ENCODE measurements around the gene PHKG1. TPM values are rescaled to one million over a fixed set of nuclear protein-coding genes. Genes with fewer than 3 reads are reported as not detected.
A peak's percentile ranks its signal among the peaks of the same experiment; 100 is the strongest.
"Not testable (repeated sequence)": the region's sequence is repeated elsewhere in the genome, so short reads cannot be mapped to it uniquely, and the experiment has no call there.

The PHKG1 gene
- total RNA-seq = under 1 TPM; 0.46 TPM
- polyA plus RNA-seq (2013, experiment 1 of 2) = 0.36 TPM
- 1.5 TPM for polyA plus RNA-seq (2013, experiment 2 of 2)
- long read RNA-seq, experiment 1 = 0 reads
- long read RNA-seq, experiment 2 = 0 reads
- long read RNA-seq, experiment 3, partial matches to known transcripts = 0 of 1 reads
- long read RNA-seq, experiment 3, other reads (novel, unspliced or antisense) = 1 of 1 reads
- long read RNA-seq, experiment 4 = 0 reads

GRCh38 chr7:56092789-56093531 lies at the start of gene PHKG1:
Gene PHKG1 (minus strand): TSS chr7:56092952. CDS start chr7:56088941, 4,011 bp downstream.
- peak; percentile 63 for TF ChIP-seq CTCF (conservative IDR thresholded peaks at IDR 0.05)
- Mint-ChIP-seq H3K27ac (no peak within 1 kb of the TSS), H3K4me1 (no peaks in the 10 kb centered on the region), H3K9me3 (peaks cover 22% of the 10 kb centered on the region), H3K4me3 (no peak within 1 kb of the TSS), H3K36me3 (ENCODE audit: low read depth) (peaks cover 7% of the 10 kb centered on the region), H3K27me3 (ENCODE audit: insufficient read depth) (no peaks in the 10 kb centered on the region)
- H3K36me3 ChIP-seq (ENCODE audit: control insufficient read depth, insufficient read depth, low read length) = no peaks in the 10 kb centered on the region
- H3K9me3 ChIP-seq (ENCODE audit: control insufficient read depth, low read length) = no peaks in the 10 kb centered on the region
- H3K4me3 ChIP-seq (ENCODE audit: low read length) = no peak within 1 kb of the TSS
- WGBS, 2 experiments (ENCODE audit: insufficient coverage in 1 of 2, insufficient read length in 1 of 2) = 86 to 92% methylated on average over 14 to 19 of the region's 19 CpGs
- H3K9ac ChIP-seq (ENCODE audit: extremely low read depth, low read length, poor library complexity, severe bottlenecking) = no peak within 1 kb of the TSS
- no peak within 1 kb of the TSS for H3K27ac ChIP-seq (ENCODE audit: low read depth, low read length)
- no peaks in the 10 kb centered on the region for H3K4me1 ChIP-seq (ENCODE audit: control insufficient read depth, insufficient read depth, low read length)
- H3K27me3 ChIP-seq (ENCODE audit: control insufficient read depth, insufficient read depth, low read length, poor library complexity, severe bottlenecking) = no peaks in the 10 kb centered on the region
- DNase-seq = peak; percentile 80

- not testable (repeated sequence) for H3K27me3 Mint-ChIP-seq (ENCODE audit: insufficient read depth); H3K4me3 ChIP-seq (ENCODE audit: low read length); H3K4me1 Mint-ChIP-seq; H3K27me3 ChIP-seq (ENCODE audit: control insufficient read depth, insufficient read depth, low read length, poor library complexity, severe bottlenecking); H3K4me1 ChIP-seq (ENCODE audit: control insufficient read depth, insufficient read depth, low read length); H3K36me3 ChIP-seq (ENCODE audit: control insufficient read depth, insufficient read depth, low read length); H3K27ac ChIP-seq (ENCODE audit: low read depth, low read length); H3K9ac ChIP-seq (ENCODE audit: extremely low read depth, low read length, poor library complexity, severe bottlenecking); H3K27ac Mint-ChIP-seq; H3K4me3 Mint-ChIP-seq; H3K36me3 Mint-ChIP-seq (ENCODE audit: low read depth); DNase-seq
- H3K9me3 Mint-ChIP-seq = peaks cover 88% of the 10 kb centered on the region
- peaks cover 35% of the 10 kb centered on the region for H3K9me3 ChIP-seq (ENCODE audit: control insufficient read depth, low read length)
- 70% methylated on average over 2 of the region's 2 CpGs; no CpG with 5 or more reads in 1 of the 2 experiments for WGBS, 2 experiments (ENCODE audit: insufficient coverage in 1 of 2, insufficient read length in 1 of 2)
These were observed 38.3 kb upstream of the PHKG1 start for GRCh38 chr7:56131062-56131461.

GRCh38 chr7:56127241-56127975 lies 34.7 kb upstream of the PHKG1 start:
- H3K27me3 Mint-ChIP-seq (ENCODE audit: insufficient read depth) = no peaks in the 10 kb centered on the region
- Histone ChIP-seq H3K9ac (ENCODE audit: extremely low read depth, low read length, poor library complexity, severe bottlenecking) (no peak overlapping the region), H3K4me3 (ENCODE audit: low read length) (no peak overlapping the region), H3K9me3 (ENCODE audit: control insufficient read depth, low read length) (peaks cover 21% of the 10 kb centered on the region), H3K36me3 (ENCODE audit: control insufficient read depth, insufficient read depth, low read length) (no peaks in the 10 kb centered on the region), H3K27me3 (ENCODE audit: control insufficient read depth, insufficient read depth, low read length, poor library complexity, severe bottlenecking) (no peaks in the 10 kb centered on the region), H3K4me1 (ENCODE audit: control insufficient read depth, insufficient read depth, low read length) (no peaks in the 10 kb centered on the region), H3K27ac (ENCODE audit: low read depth, low read length) (no peak overlapping the region)
- TF ChIP-seq CTCF (conservative IDR thresholded peaks at IDR 0.05) = no peak
- no peak overlapping the region for H3K4me3 Mint-ChIP-seq
- no peaks in the 10 kb centered on the region for H3K36me3 Mint-ChIP-seq (ENCODE audit: low read depth)
- no peaks in the 10 kb centered on the region for H3K4me1 Mint-ChIP-seq
- peaks cover 86% of the 10 kb centered on the region for H3K9me3 Mint-ChIP-seq
- no peak overlapping the region for H3K27ac Mint-ChIP-seq
- WGBS, 2 experiments (ENCODE audit: insufficient coverage in 1 of 2, insufficient read length in 1 of 2) = 74 to 76% methylated on average over 5 to 7 of the region's 7 CpGs
- no peak for DNase-seq
